B cell (primary cell): ENCODE results near the gene DOCK6. TPM values are rescaled to one million over a fixed set of nuclear protein-coding genes. Genes with fewer than 3 reads are reported as not detected.

Experiments used
- ATAC-seq: fragments of 200-7000 bp; cut with Tn5 transposase; one replicate; pipeline ENCODE4 v1.10.0; 2021; ENCODE audit warnings: low read depth, mild to moderate bottlenecking, moderate number of reproducible peaks, moderate library complexity
- CTCF ChIA-PET: fragments of 350-600 bp; sonication (Branson Sonifier 250); formaldehyde crosslinking; loops from one replicate; lab custom pipeline; 2021; ENCODE audit warnings: antibody characterized with exemption, inconsistent platforms; lab: Charles Lee
- POLR2A ChIA-PET: fragments of 350-600 bp; sonication (Branson Sonifier 250); formaldehyde crosslinking; loops from one replicate; lab custom pipeline; 2021; ENCODE audit warnings: antibody characterized with exemption; lab: Charles Lee
- DNase-seq: peaks from one replicate; pipeline ENCODE4 v3.0.0; 2013
- H2AFZ ChIP-seq: 2 replicates; pipeline ENCODE4 v1.6.1; 2012; ENCODE audit warnings: mild to moderate bottlenecking, low read depth, low read length; ENCODE audit not compliant: insufficient read depth, poor library complexity, severe bottlenecking
- H3K27ac ChIP-seq, 2 donors: 1 replicate in 1 of 2; 2 replicates in 1 of 2; pipeline ENCODE4 v1.5.1; 2012 to 2013; ENCODE audit warnings: low read length in 2 of 2, mild to moderate bottlenecking in 2 of 2, moderate library complexity in 1 of 2
- H3K27me3 ChIP-seq, 4 experiments: fragments of 200-600 bp in 1 of 4; sonication (generic) in 1 of 4; replicated peaks in 1 of 4; 1 replicate in 2 of 4; 2 replicates in 2 of 4; pipeline versions ENCODE4 v1.6.1 to v1.7.0; 2013 to 2016; ENCODE audit warnings: low read length in 3 of 4, mild to moderate bottlenecking in 2 of 4, mixed read lengths in 1 of 4, moderate library complexity in 1 of 4; ENCODE audit not compliant: insufficient read depth in 4 of 4, control insufficient read depth in 3 of 4; ENCODE audit errors: control extremely low read depth in 1 of 4
- H3K36me3 ChIP-seq, 2 experiments: replicated peaks in 1 of 2; 1 replicate in 1 of 2; 2 replicates in 1 of 2; pipeline versions ENCODE4 v1.6.1 to v1.7.1; 2013; ENCODE audit warnings: low read length in 1 of 2; ENCODE audit not compliant: insufficient read depth in 2 of 2, control insufficient read depth in 1 of 2; ENCODE audit errors: control extremely low read depth in 1 of 2, extremely low read depth in 1 of 2
- H3K4me1 ChIP-seq, 2 donors: fragments of 200-600 bp in 1 of 2; sonication (generic) in 1 of 2; 1 replicate in 1 of 2; 2 replicates in 1 of 2; pipeline versions ENCODE4 v1.5.1 to v1.6.1; 2013 to 2017; ENCODE audit warnings: low read length in 2 of 2; ENCODE audit not compliant: control insufficient read depth in 2 of 2, insufficient read depth in 2 of 2
- H3K4me2 ChIP-seq: replicated peaks from 2 replicates; pipeline ENCODE3; 2012; ENCODE audit warnings: mild to moderate bottlenecking, low read depth, low read length; ENCODE audit not compliant: poor library complexity, severe bottlenecking
- H3K4me3 ChIP-seq, 5 experiments: fragments of 200-600 bp in 1 of 5; sonication (generic) in 1 of 5; 1 replicate in 3 of 5; 2 replicates in 2 of 5; pipeline versions ENCODE4 v1.5.1 to v1.7.0; 2011 to 2016; ENCODE audit warnings: low read length in 4 of 5, mild to moderate bottlenecking in 4 of 5, low read depth in 2 of 5, control low read depth in 1 of 5, moderate library complexity in 1 of 5; ENCODE audit not compliant: insufficient read depth in 1 of 5; ENCODE audit errors: control extremely low read depth in 1 of 5, extremely low read depth in 1 of 5
- H3K79me2 ChIP-seq: fragments of 200-600 bp; sonication (generic); one replicate; pipeline ENCODE4 v1.6.0; 2016; ENCODE audit warnings: low read length; ENCODE audit not compliant: control insufficient read depth, insufficient read depth
- H3K9ac ChIP-seq: fragments of 200-600 bp; sonication (generic); 2 replicates; pipeline ENCODE4 v1.6.1; 2017; ENCODE audit warnings: mild to moderate bottlenecking, low read length, moderate library complexity
- H3K9me3 ChIP-seq, 3 donors: one replicate each; pipeline versions ENCODE4 v1.6.1 to v1.7.1; 2013; ENCODE audit warnings: low read length in 2 of 3; ENCODE audit not compliant: control insufficient read depth in 2 of 3, insufficient read depth in 1 of 3; ENCODE audit errors: control extremely low read depth in 1 of 3
- H4K20me1 ChIP-seq: 2 replicates; pipeline ENCODE4 v1.6.0; 2012; ENCODE audit warnings: mild to moderate bottlenecking, low read length; ENCODE audit not compliant: insufficient read depth, control insufficient read depth, poor library complexity, severe bottlenecking
- H3K27ac Mint-ChIP-seq: one replicate; pipeline ENCODE4 v1.8.0; 2021; ENCODE audit warnings: mixed read lengths
- H3K27me3 Mint-ChIP-seq: one replicate; pipeline ENCODE4 v1.8.0; 2021; ENCODE audit warnings: mixed read lengths
- H3K4me1 Mint-ChIP-seq: one replicate; pipeline ENCODE4 v1.8.0; 2021; ENCODE audit warnings: mixed read lengths
- H3K4me3 Mint-ChIP-seq: one replicate; pipeline ENCODE4 v1.8.0; 2021; ENCODE audit warnings: mixed read lengths
- H3K9me3 Mint-ChIP-seq: one replicate; pipeline ENCODE4 v1.8.0; 2022; ENCODE audit warnings: mixed read lengths; ENCODE audit not compliant: insufficient read depth
- CTCF ChIP-seq: fragments of 200-600 bp; IDR thresholded peaks from one replicate; pipeline ENCODE4 v1.8.0; 2022; ENCODE audit warnings: antibody characterized with exemption, mild to moderate bottlenecking
- EZH2 ChIP-seq: IDR thresholded peaks from 2 replicates; pipeline ENCODE4 v1.6.1; 2012; ENCODE audit warnings: borderline replicate concordance, low read depth, mild to moderate bottlenecking, moderate library complexity, low read length; ENCODE audit not compliant: insufficient read depth, poor library complexity, severe bottlenecking
- WGBS: methylation state at CpG from one replicate; pipeline ENCODE4 v1.1.5; 2013; ENCODE audit warnings: missing lambda C conversion rate; ENCODE audit not compliant: insufficient coverage; 5-methylcytosine and 5-hydroxymethylcytosine counted together
- intact Hi-C: fragments of 100-400 bp; cut with micrococcal nuclease; formaldehyde crosslinking; loops from one replicate; pipeline ENCODE4 v1.10.0; 2022
- polyA plus RNA-seq: library from polyadenylated mRNA; depleted of rRNA; stranded (reverse); fragments of >200 nt; gene quantifications from 2 replicates; pipeline ENCODE4 v1.2.3, GENCODE V29; 2012
- total RNA-seq, 2 donors: library from RNA; stranded (reverse); fragments of 120-200 nt in 1 of 2; gene quantifications; 1 replicate in 1 of 2; 2 replicates in 1 of 2; pipeline versions ENCODE4 v1.2.3 to v1.2.4, GENCODE V29; 2013 to 2022

The DOCK6 gene
- total and polyA plus RNA-seq, 2 donors (not counting 1 experiment from before 2014, with no cell fraction given), result 5.3 to 11.9 TPM

GRCh38 chr19:11242864-11243797, 19.2 kb downstream of the DOCK6 start:
- TF ChIP-seq CTCF (peak; percentile 76), EZH2 (no peak)
- no peaks in the 10 kb centered on the region for H3K27me3 Mint-ChIP-seq

More at GRCh38 chr19:11242864-11243797, 19.2 kb downstream of the DOCK6 start:
- Histone ChIP-seq H3K9me3 (peaks cover 0 to 28% (median 11%) of the 10 kb centered on the region in 3 donors), H3K27me3 (peaks cover 0 to 3% (median 1%) of the 10 kb centered on the region in 4 experiments), H3K79me2 (no peaks in the 10 kb centered on the region), H3K4me1 (peaks cover 3 to 4% of the 10 kb centered on the region in 2 donors), H3K27ac (no peak overlapping the region), H3K4me2 (peak overlapping the region; percentile 69), H2AFZ (no peak overlapping the region), H3K9ac (no peak overlapping the region), H3K4me3 (no peak overlapping the region), H4K20me1 (no peaks in the 10 kb centered on the region), H3K36me3 (no peaks in the 10 kb centered on the region)
- peaks cover 4% of the 10 kb centered on the region for H3K9me3 Mint-ChIP-seq
- DNase-seq, result peak; percentile 78
- intact Hi-C loops, result loop anchor here (1.0 kb wide), 2 partner anchors 103 to 239 kb away; partner anchors contain the start of genes CCDC159 and TMEM205
- peaks cover 6% of the 10 kb centered on the region for H3K4me1 Mint-ChIP-seq
- H3K27ac Mint-ChIP-seq, result no peak overlapping the region
- 36% methylated on average over 48 of the region's 48 CpGs for WGBS
- POLR2A ChIA-PET, result no interaction called here
- peak; percentile 99 for ATAC-seq
- peak overlapping the region; percentile 27 for H3K4me3 Mint-ChIP-seq
- CTCF ChIA-PET, result interaction anchor here (0.6 to 2.8 kb wide), 5 partner anchors 10 to 240 kb away, joined by 3 to 13 read pairs (median 3); no protein-coding TSS in a partner anchor
